Neural crest cell (in vitro differentiated cells): ENCODE data around the gene GATM. TPM values are rescaled to one million over a fixed set of nuclear protein-coding genes. Genes with fewer than 3 reads are reported as not detected.

ENCODE experiments used
- DNase-seq: peaks from one replicate; pipeline ENCODE4 v3.0.0; 2021; ENCODE audit warnings: low read depth, mixed read lengths, low spot score
- H3K27ac Mint-ChIP-seq: one replicate; pipeline ENCODE4 v1.8.0; 2021; ENCODE audit warnings: mild to moderate bottlenecking, mixed read lengths; ENCODE audit not compliant: unreplicated experiment
- H3K27me3 Mint-ChIP-seq: 2 replicates; pipeline ENCODE4 v1.8.0; 2021; ENCODE audit warnings: low read depth, mild to moderate bottlenecking, mixed read lengths
- H3K36me3 Mint-ChIP-seq: 2 replicates; pipeline ENCODE4 v1.8.0; 2021; ENCODE audit warnings: low read depth, mild to moderate bottlenecking, mixed read lengths
- H3K4me1 Mint-ChIP-seq: 2 replicates; pipeline ENCODE4 v1.8.0; 2021; ENCODE audit warnings: mixed read lengths
- H3K4me3 Mint-ChIP-seq: one replicate; pipeline ENCODE4 v1.8.0; 2021; ENCODE audit warnings: mild to moderate bottlenecking, mixed read lengths
- H3K9me3 Mint-ChIP-seq: 2 replicates; pipeline ENCODE4 v1.8.0; 2021; ENCODE audit warnings: mixed read lengths
- total RNA-seq: library from RNA; stranded (reverse); gene quantifications from 2 replicates; pipeline ENCODE4 v1.2.1, GENCODE V29; 2021
- TF ChIP-seq, protein P1 (sequence below): fragments of 200-600 bp; sonication (generic); conservative IDR thresholded peaks from 2 replicates; pipeline ENCODE4 v1.5.0; 2021; ENCODE audit warnings: antibody characterized with exemption, mild to moderate bottlenecking

GATM gene
- total RNA-seq, 1 donor from 2014 or later: 9.7 TPM

DNA sequence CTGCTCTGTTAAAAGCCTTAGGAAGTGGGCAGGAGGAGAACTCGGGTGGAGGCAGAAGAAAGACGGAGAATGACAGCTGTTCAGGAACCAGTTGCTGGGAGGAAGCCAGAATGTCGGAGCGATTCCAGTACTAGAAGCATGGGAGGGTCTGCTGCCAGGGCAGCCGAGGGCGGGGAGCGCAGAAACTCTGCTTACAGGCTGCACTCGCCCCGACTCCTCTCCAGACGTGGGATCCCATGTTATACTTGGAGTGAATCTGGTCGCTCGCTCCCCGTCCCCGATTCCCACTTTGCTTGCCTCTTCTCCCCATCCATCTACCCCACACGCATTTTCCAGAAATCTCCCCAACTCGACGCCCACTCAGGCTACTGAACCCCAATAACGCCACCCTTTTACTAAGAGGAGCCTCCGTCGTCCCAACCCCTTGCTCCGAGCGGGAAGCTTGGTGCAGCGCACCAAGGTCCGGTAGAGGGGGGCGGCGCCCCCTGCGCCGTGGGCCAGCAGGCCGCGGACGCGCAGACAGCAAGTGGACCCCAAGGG lies 665 bp downstream of the GATM start:
- peaks cover 68% of the 10 kb centered on the region for H3K27me3 Mint-ChIP-seq

DNA sequence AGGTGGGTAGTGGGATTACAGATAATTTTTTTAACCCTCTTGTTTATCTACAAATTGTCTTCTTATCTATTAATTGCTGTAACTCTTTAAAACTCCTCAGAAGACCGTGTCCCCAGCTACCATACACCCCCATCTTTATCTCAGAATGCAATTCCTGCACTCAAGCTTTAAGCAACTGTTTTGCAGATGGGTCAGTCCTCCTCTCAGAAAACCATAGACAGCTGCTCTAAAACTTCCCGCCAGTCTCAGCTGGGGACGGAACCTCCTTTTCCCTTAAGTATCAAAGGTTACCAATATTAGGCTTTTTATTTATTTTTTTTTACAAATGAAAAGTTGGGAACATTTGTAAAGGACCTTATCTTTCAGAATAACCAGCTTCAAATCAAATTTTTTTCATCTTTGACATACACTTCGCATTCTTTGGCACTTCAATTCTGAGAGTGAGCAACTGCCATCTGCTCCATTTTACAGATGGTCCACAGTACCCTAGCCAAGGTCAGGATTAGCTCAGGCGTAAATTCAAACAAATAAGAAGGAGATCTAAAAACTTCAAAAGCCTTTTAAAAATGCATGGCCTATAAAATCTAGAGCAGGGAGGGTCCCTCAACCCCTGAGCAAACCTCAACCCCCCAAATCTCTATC lies 1.3 kb downstream of the GATM start:
- TF ChIP-seq, protein P1, sequence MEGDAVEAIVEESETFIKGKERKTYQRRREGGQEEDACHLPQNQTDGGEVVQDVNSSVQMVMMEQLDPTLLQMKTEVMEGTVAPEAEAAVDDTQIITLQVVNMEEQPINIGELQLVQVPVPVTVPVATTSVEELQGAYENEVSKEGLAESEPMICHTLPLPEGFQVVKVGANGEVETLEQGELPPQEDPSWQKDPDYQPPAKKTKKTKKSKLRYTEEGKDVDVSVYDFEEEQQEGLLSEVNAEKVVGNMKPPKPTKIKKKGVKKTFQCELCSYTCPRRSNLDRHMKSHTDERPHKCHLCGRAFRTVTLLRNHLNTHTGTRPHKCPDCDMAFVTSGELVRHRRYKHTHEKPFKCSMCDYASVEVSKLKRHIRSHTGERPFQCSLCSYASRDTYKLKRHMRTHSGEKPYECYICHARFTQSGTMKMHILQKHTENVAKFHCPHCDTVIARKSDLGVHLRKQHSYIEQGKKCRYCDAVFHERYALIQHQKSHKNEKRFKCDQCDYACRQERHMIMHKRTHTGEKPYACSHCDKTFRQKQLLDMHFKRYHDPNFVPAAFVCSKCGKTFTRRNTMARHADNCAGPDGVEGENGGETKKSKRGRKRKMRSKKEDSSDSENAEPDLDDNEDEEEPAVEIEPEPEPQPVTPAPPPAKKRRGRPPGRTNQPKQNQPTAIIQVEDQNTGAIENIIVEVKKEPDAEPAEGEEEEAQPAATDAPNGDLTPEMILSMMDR: no peak
- H3K27me3 Mint-ChIP-seq: peaks cover 62% of the 10 kb centered on the region
- DNase-seq: no peak
- no peaks in the 10 kb centered on the region for H3K9me3 Mint-ChIP-seq
- peak overlapping the region; percentile 92 for H3K4me3 Mint-ChIP-seq
- no peak overlapping the region for H3K27ac Mint-ChIP-seq
- peaks cover 30% of the 10 kb centered on the region for H3K4me1 Mint-ChIP-seq
- H3K36me3 Mint-ChIP-seq: no peaks in the 10 kb centered on the region

More for the DNA sequence above, 665 bp downstream of the GATM start:
- peak overlapping the region; percentile 92 for H3K4me3 Mint-ChIP-seq
- H3K4me1 Mint-ChIP-seq: peaks cover 24% of the 10 kb centered on the region
- DNase-seq: no peak
- TF ChIP-seq, protein P1: no peak
- no peaks in the 10 kb centered on the region for H3K9me3 Mint-ChIP-seq
- no peaks in the 10 kb centered on the region for H3K36me3 Mint-ChIP-seq
- H3K27ac Mint-ChIP-seq: no peak overlapping the region

DNA sequence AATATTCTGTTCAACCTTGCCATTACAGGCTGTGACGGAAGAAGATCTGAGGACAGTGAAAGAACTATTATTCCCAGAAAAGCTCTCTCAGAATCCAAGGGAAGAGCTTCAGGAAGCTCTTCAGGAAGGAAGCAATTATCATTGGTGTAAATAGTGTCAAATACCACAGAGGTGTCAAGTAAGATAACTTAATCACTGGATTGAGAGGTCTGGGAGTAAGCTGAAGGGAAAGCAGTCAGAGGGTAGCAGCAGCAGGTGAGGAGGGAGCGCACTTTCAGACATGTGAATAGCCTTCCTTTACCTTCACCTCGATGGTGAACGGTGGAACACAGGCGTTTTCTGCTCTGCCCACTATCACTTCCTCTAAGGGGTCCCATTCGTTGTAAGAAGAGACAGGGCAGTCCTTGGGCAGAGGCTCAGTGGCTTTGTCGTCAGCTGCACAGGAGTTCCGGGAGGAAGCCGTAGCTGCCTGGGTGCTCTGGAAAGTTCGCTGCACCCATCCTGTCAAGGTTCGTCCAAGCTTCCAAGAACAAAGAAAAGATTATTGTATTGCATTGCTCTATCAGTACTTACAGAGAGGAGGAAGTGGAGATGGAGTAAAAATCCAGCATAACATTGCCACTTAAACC lies 1.9 kb downstream of the GATM start:
- DNase-seq: no peak
- no peak overlapping the region for H3K27ac Mint-ChIP-seq
- H3K36me3 Mint-ChIP-seq: no peaks in the 10 kb centered on the region
- H3K4me1 Mint-ChIP-seq: peaks cover 30% of the 10 kb centered on the region
- H3K9me3 Mint-ChIP-seq: no peaks in the 10 kb centered on the region
- peak overlapping the region; percentile 38 for H3K4me3 Mint-ChIP-seq
- peaks cover 56% of the 10 kb centered on the region for H3K27me3 Mint-ChIP-seq
- TF ChIP-seq, protein P1: no peak

DNA sequence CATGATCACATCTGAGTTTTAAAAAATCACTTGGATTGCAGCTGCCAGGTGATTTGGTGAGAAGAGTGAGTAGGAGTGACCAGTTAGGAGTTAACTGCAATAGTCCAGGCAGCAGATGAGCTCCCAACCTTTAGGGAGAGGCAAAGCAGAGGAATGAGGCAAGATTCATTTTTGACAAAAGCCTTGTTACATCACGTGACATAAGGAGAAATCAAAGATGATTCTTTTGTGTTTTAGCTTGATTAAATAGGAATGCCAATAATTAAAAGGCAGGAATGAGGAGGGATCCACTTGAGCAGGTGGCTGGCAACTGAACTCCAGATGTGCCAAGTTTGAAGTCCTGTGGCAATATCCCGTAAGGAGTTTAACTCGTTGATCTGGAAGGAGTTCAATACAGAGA lies 2.5 kb downstream of the GATM start:
- Mint-ChIP-seq H3K36me3 (no peaks in the 10 kb centered on the region), H3K4me3 (peak overlapping the region; percentile 5), H3K27me3 (peaks cover 50% of the 10 kb centered on the region), H3K4me1 (peaks cover 30% of the 10 kb centered on the region), H3K9me3 (no peaks in the 10 kb centered on the region), H3K27ac (no peak overlapping the region)
- no peak for DNase-seq
- TF ChIP-seq, protein P1: no peak

DNA sequence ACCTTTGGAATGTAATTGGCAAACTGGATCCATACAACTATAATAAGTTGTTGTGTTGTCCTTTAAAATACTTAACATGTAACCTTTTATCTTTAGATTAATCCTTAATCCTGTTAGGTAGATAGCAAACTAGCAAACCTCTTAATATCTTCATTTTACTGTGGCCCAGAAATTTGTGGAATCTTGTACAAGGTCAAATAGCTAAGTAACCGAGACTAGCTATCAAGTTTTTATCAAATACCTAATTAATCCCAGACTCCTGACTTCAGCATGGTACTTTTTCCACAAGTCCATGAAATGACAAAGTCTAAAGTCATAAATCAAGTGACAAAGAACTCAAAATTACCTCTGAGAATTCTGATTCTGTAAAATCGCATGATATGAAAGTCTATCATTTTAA lies 4.4 kb downstream of the GATM start:
- no peak for DNase-seq
- TF ChIP-seq, protein P1: no peak
- peaks cover 30% of the 10 kb centered on the region for H3K4me1 Mint-ChIP-seq
- H3K4me3 Mint-ChIP-seq: no peak overlapping the region
- H3K9me3 Mint-ChIP-seq: no peaks in the 10 kb centered on the region
- H3K27ac Mint-ChIP-seq: no peak overlapping the region
- peaks cover 34% of the 10 kb centered on the region for H3K27me3 Mint-ChIP-seq
- no peaks in the 10 kb centered on the region for H3K36me3 Mint-ChIP-seq
